Suprapubic skin (tissue), 3 donors: ENCODE results near the gene SMYD3.

Source experiments
- EP300 ChIP-seq: sonication (generic); formaldehyde crosslinking; IDR thresholded peaks from one replicate; pipeline ENCODE4 v1.6.1; 2017; ENCODE audit warnings: antibody characterized with exemption
- TF ChIP-seq, protein P1 (sequence below), 2 donors: fragments of 200-600 bp in 1 of 2; fragments of 450-650 bp in 1 of 2; sonication (generic) in 1 of 2; IDR thresholded peaks; one replicate each; pipeline ENCODE4 v1.5.1; 2016 to 2019; ENCODE audit warnings: antibody characterized with exemption in 2 of 2, mild to moderate bottlenecking in 1 of 2, moderate library complexity in 1 of 2

DNA sequence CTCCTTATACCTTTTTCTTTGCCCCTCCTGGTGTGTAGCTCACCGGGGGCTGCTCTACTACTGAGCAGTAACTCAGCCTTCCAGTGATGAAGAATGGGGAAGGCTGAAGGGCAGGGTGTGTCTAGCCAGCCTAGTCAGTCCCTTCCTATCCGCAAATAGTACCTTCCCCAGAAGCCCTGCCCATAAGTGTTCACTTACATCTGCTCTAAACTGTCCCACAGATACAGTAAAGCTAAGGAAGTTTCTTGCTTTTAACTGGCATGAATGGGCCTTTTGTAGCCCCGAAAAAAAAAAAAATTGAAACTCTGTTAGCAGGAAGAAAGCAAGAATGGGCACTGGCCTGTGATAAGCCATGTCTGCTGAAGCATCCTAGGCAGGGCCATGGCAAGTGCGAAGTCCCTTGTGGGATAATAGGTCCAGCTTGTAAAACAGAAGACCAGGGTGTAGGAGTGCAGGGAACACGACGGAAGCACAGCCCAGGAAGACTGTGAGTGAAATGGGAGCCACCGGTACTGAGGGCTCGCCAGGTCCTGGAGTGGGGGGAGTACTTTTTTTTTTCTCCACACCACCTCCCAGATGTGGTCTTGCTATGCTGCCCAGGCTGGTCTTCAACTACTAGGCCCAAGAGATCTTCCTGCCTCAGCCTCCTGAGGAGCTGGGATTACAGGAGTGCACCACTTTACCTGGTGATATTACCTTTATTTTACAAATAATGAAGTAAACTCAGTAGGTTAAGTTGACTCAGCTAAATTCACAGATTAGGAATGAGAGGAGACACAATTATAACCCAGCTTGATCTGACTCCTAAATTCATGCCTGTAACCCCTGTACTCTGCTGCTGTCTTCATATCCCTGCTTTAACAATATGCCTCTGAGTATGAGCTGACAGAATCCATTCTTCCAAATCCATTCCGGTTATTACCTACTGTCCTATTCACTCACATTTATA is 347.5 kb downstream of the SMYD3 start:
- TF ChIP-seq EP300 = no peak
- TF ChIP-seq, protein P1, sequence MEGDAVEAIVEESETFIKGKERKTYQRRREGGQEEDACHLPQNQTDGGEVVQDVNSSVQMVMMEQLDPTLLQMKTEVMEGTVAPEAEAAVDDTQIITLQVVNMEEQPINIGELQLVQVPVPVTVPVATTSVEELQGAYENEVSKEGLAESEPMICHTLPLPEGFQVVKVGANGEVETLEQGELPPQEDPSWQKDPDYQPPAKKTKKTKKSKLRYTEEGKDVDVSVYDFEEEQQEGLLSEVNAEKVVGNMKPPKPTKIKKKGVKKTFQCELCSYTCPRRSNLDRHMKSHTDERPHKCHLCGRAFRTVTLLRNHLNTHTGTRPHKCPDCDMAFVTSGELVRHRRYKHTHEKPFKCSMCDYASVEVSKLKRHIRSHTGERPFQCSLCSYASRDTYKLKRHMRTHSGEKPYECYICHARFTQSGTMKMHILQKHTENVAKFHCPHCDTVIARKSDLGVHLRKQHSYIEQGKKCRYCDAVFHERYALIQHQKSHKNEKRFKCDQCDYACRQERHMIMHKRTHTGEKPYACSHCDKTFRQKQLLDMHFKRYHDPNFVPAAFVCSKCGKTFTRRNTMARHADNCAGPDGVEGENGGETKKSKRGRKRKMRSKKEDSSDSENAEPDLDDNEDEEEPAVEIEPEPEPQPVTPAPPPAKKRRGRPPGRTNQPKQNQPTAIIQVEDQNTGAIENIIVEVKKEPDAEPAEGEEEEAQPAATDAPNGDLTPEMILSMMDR (IDR thresholded peaks at IDR 0.05) = no peak
